Measurements from ENCODE around the gene GRIA3.

GRIA3 gene

GRCh38 chrX:123454712-123455431 is 270.8 kb downstream of the GRIA3 start:
- ATAC-seq (ENCODE audit: insufficient read depth, low read depth) = no peak

GRCh38 chrX:123455693-123456092 is 271.6 kb downstream of the GRIA3 start:
- Histone ChIP-seq H3K36me3 (ENCODE audit: insufficient read depth, low read length) (no peaks in the 10 kb centered on the region), H3K4me1 (ENCODE audit: insufficient read depth, low read length) (no peaks in the 10 kb centered on the region), H3K27ac (ENCODE audit: low read length) (no peak overlapping the region), H3K4me3 (ENCODE audit: low read depth in 1 of 2, low read length in 2 of 2) (no peak overlapping the region), H3K27me3 (ENCODE audit: insufficient read depth, low read length, poor library complexity) (no peaks in the 10 kb centered on the region), H3K4me2 (ENCODE audit: insufficient read depth, low read length) (no peak overlapping the region), H4K20me1 (ENCODE audit: insufficient read depth, low read length) (no peaks in the 10 kb centered on the region), H3K79me2 (ENCODE audit: insufficient read depth, low read length) (no peaks in the 10 kb centered on the region), H3K9me3 (ENCODE audit: insufficient read depth, low read length, severe bottlenecking) (no peaks in the 10 kb centered on the region), H3K9ac (ENCODE audit: low read depth, low read length) (no peak overlapping the region), H2AFZ (ENCODE audit: low read depth, low read length) (no peak overlapping the region)
- DNase-seq (no peak), ATAC-seq (ENCODE audit: insufficient read depth, low read depth) (no peak)
- TF ChIP-seq EZH2 (IDR thresholded peaks at IDR 0.05; ENCODE audit: borderline replicate concordance, low read depth, low read length, severe bottlenecking) = no peak
- no peak for TF ChIP-seq CTCF (IDR thresholded peaks at IDR 0.05; ENCODE audit: borderline replicate concordance, extremely low read depth, low read length, poor library complexity, severe bottlenecking)

More at GRCh38 chrX:123454712-123455431, 270.8 kb downstream of the GRIA3 start:
- Histone ChIP-seq H3K4me1 (ENCODE audit: insufficient read depth, low read length) (no peaks in the 10 kb centered on the region), H2AFZ (ENCODE audit: low read depth, low read length) (no peak overlapping the region), H3K9ac (ENCODE audit: low read depth, low read length) (no peak overlapping the region), H3K27ac (ENCODE audit: low read length) (no peak overlapping the region), H3K4me2 (ENCODE audit: insufficient read depth, low read length) (no peak overlapping the region), H3K4me3 (ENCODE audit: low read depth in 1 of 2, low read length in 2 of 2) (no peak overlapping the region), H4K20me1 (ENCODE audit: insufficient read depth, low read length) (no peaks in the 10 kb centered on the region), H3K79me2 (ENCODE audit: insufficient read depth, low read length) (no peaks in the 10 kb centered on the region), H3K36me3 (ENCODE audit: insufficient read depth, low read length) (no peaks in the 10 kb centered on the region), H3K9me3 (ENCODE audit: insufficient read depth, low read length, severe bottlenecking) (no peaks in the 10 kb centered on the region), H3K27me3 (ENCODE audit: insufficient read depth, low read length, poor library complexity) (no peaks in the 10 kb centered on the region)
- DNase-seq = no peak
- TF ChIP-seq EZH2 (IDR thresholded peaks at IDR 0.05; ENCODE audit: borderline replicate concordance, low read depth, low read length, severe bottlenecking) (no peak), CTCF (IDR thresholded peaks at IDR 0.05; ENCODE audit: borderline replicate concordance, extremely low read depth, low read length, poor library complexity, severe bottlenecking) (no peak)

GRCh38 chrX:123464709-123465108 is 280.6 kb downstream of the GRIA3 start:
- TF ChIP-seq EZH2 (IDR thresholded peaks at IDR 0.05; ENCODE audit: borderline replicate concordance, low read depth, low read length, severe bottlenecking) (no peak), CTCF (IDR thresholded peaks at IDR 0.05; ENCODE audit: borderline replicate concordance, extremely low read depth, low read length, poor library complexity, severe bottlenecking) (no peak)
- H3K79me2 ChIP-seq (ENCODE audit: insufficient read depth, low read length) = no peaks in the 10 kb centered on the region
- no peak for DNase-seq
- no peaks in the 10 kb centered on the region for H3K27me3 ChIP-seq (ENCODE audit: insufficient read depth, low read length, poor library complexity)
- no peak overlapping the region for H3K27ac ChIP-seq (ENCODE audit: low read length)
- no peak overlapping the region for H3K4me3 ChIP-seq (ENCODE audit: low read depth in 1 of 2, low read length in 2 of 2)
- H3K4me1 ChIP-seq (ENCODE audit: insufficient read depth, low read length) = no peaks in the 10 kb centered on the region
- H2AFZ ChIP-seq (ENCODE audit: low read depth, low read length) = no peak overlapping the region
- H3K4me2 ChIP-seq (ENCODE audit: insufficient read depth, low read length) = no peak overlapping the region
- no peak for ATAC-seq (ENCODE audit: insufficient read depth, low read depth)
- H4K20me1 ChIP-seq (ENCODE audit: insufficient read depth, low read length) = no peaks in the 10 kb centered on the region
- no peaks in the 10 kb centered on the region for H3K9me3 ChIP-seq (ENCODE audit: insufficient read depth, low read length, severe bottlenecking)
- no peaks in the 10 kb centered on the region for H3K36me3 ChIP-seq (ENCODE audit: insufficient read depth, low read length)
- H3K9ac ChIP-seq (ENCODE audit: low read depth, low read length) = no peak overlapping the region

Measured in DND-41 (cell line).